GM12878 (cell line): ENCODE measurements around the gene EIF6.

Experiments used
- BCL11A ChIP-seq: IDR thresholded peaks from 2 replicates; pipeline ENCODE4 v1.6.1; 2011; ENCODE audit warnings: low read depth, low read length
- CHD2 ChIP-seq: IDR thresholded peaks from 2 replicates; pipeline ENCODE4 v1.6.1; 2011; ENCODE audit warnings: low read depth, low read length, improper control_type of control experiment, borderline replicate concordance
- EZH2 ChIP-seq: IDR thresholded peaks from 2 replicates; pipeline ENCODE4 v1.6.1; 2012; ENCODE audit warnings: low read depth, mild to moderate bottlenecking, control low read depth, inconsistent platforms, low read length, borderline replicate concordance; ENCODE audit not compliant: control insufficient read depth
- KDM1A ChIP-seq: fragments of 200-600 bp; sonication (generic); IDR thresholded peaks from 2 replicates; pipeline ENCODE4 v1.6.1; 2016; ENCODE audit warnings: borderline replicate concordance
- NFYB ChIP-seq: IDR thresholded peaks from 2 replicates; pipeline ENCODE4 v1.6.1; 2011; ENCODE audit warnings: low read depth, mild to moderate bottlenecking, low read length, improper control_type of control experiment, moderate library complexity; ENCODE audit not compliant: insufficient read depth
- POLR2A ChIP-seq: IDR thresholded peaks from 2 replicates; pipeline ENCODE4 v1.6.1; 2011; ENCODE audit warnings: low read depth, mild to moderate bottlenecking, low read length
- SMC3 ChIP-seq: IDR thresholded peaks from 2 replicates; pipeline ENCODE4 v1.6.1; 2011; ENCODE audit warnings: low read length, improper control_type of control experiment, borderline replicate concordance
- ZNF217 ChIP-seq: fragments of 450-650 bp; IDR thresholded peaks from 2 replicates; pipeline ENCODE4 v1.6.1; 2017; ENCODE audit warnings: antibody characterized with exemption, mild to moderate bottlenecking
- TF ChIP-seq, protein P1 (sequence below), 3 experiments: IDR thresholded peaks in 2 of 3; conservative IDR thresholded peaks in 1 of 3; 2 replicates each; pipeline ENCODE4 v1.5.1; 2011; ENCODE audit warnings: low read depth in 3 of 3, low read length in 3 of 3, mild to moderate bottlenecking in 3 of 3, control low read depth in 2 of 3, moderate library complexity in 2 of 3, inconsistent platforms in 1 of 3, mixed read lengths in 1 of 3; ENCODE audit not compliant: control insufficient read depth in 2 of 3, insufficient read depth in 1 of 3; ENCODE audit errors: extremely low read depth in 1 of 3

DNA sequence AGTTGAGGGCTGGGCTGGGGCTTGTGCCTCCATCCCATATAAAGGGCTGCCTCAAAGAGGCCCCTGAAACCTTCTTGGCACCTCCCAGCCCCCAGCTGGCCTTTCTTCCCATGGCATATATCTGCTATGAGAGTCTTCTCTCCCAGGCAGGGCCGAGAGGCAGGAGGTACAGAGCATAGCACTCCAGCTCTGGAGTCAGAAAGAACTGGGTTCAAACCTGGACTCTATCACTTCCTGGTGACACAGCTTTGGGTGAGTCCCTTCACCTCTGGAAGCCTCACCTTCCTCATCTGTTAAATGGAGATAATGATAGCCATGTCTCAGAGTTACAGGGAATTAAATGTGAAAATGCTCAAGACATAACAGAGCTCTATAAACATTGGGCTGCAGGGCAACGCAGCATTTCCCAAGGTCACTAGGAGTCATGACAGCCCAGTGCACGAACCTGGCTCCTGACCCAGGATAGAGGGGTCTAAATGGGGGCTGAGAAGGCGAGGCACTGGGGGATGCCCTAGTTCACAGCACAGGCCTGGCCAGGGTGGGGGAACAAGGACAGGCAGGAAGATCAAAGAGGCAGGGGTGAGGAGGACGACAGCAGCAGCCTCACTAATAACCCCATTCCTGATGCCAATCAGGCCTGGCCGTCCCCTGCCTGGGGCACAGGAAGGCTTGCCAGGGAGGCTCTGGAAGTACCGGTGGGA is 5.8 kb upstream of the EIF6 start:
- TF ChIP-seq, protein P1, sequence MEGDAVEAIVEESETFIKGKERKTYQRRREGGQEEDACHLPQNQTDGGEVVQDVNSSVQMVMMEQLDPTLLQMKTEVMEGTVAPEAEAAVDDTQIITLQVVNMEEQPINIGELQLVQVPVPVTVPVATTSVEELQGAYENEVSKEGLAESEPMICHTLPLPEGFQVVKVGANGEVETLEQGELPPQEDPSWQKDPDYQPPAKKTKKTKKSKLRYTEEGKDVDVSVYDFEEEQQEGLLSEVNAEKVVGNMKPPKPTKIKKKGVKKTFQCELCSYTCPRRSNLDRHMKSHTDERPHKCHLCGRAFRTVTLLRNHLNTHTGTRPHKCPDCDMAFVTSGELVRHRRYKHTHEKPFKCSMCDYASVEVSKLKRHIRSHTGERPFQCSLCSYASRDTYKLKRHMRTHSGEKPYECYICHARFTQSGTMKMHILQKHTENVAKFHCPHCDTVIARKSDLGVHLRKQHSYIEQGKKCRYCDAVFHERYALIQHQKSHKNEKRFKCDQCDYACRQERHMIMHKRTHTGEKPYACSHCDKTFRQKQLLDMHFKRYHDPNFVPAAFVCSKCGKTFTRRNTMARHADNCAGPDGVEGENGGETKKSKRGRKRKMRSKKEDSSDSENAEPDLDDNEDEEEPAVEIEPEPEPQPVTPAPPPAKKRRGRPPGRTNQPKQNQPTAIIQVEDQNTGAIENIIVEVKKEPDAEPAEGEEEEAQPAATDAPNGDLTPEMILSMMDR (IDR thresholded peaks at IDR 0.05 in 2 of 3, conservative IDR thresholded peaks at IDR 0.05 in 1 of 3; ENCODE audit: control insufficient read depth in 2 of 3, extremely low read depth in 1 of 3, insufficient read depth in 1 of 3, low read depth in 3 of 3, low read length in 3 of 3), result no peak
- TF ChIP-seq CHD2 (no peak), EZH2 (no peak), NFYB (no peak), KDM1A (no peak), ZNF217 (no peak), POLR2A (no peak), SMC3 (no peak), BCL11A (no peak)
